HCT116 (cell line): ENCODE results near the gene SEMA3C. TPM values are rescaled to one million over a fixed set of nuclear protein-coding genes. Genes with fewer than 3 reads are reported as not detected.

Experiments used
- ATAC-seq: fragments of 200-7000 bp; cut with Tn5 transposase; 2 replicates; pipeline ENCODE4 v1.9.1; 2020; ENCODE audit warnings: mild to moderate bottlenecking, moderate library complexity
- BruUV-seq: library from RNA; stranded (reverse); fragments of 400-500 nt; replicated peaks from 2 replicates; lab custom pipeline; 2021; lab: Mats Ljungman, UMichigan
- CTCF ChIA-PET: fragments of 300-600 bp; sonication (Branson Sonifier 250); formaldehyde crosslinking; loops from one replicate; lab custom pipeline; 2021; ENCODE audit warnings: antibody characterized with exemption; lab: Charles Lee
- POLR2A ChIA-PET: fragments of 300-600, 350-600 bp; sonication (Branson Sonifier 250); formaldehyde crosslinking; loops from one replicate; lab custom pipeline; 2021; ENCODE audit warnings: antibody characterized with exemption; lab: Charles Lee
- RAD21 ChIA-PET, 2 experiments: fragments of 300-600 bp; sonication (Branson Sonifier 250); formaldehyde crosslinking; loops; one replicate each; lab custom pipeline; 2023; ENCODE audit warnings: low total read pairs in 2 of 2; ENCODE audit not compliant: uncharacterized antibody in 2 of 2, unreplicated experiment in 2 of 2, low non-redundant PET in 1 of 2; lab: Charles Lee
- DNase-seq: peaks from one replicate; pipeline ENCODE4 v3.0.0-alpha.2; 2010; ENCODE audit warnings: low read depth, low spot score
- H2AFZ ChIP-seq: fragments of 200-600 bp; shearing (Covaris generic), sonication (generic); 2 replicates; pipeline ENCODE4 v1.6.1; 2017; ENCODE audit warnings: low read depth, mixed run types, mixed read lengths, antibody characterized with exemption, low read length; ENCODE audit not compliant: poor library complexity, severe bottlenecking
- H3K27ac ChIP-seq: 2 replicates; pipeline ENCODE4 v1.5.1; 2012; ENCODE audit warnings: low read depth, low read length
- H3K27me3 ChIP-seq: fragments of 200-600 bp; sonication (generic); 2 replicates; pipeline ENCODE4 v1.6.1; 2016; ENCODE audit warnings: mixed run types, low read length, mixed read lengths; ENCODE audit not compliant: insufficient read depth
- H3K36me3 ChIP-seq, 2 experiments: fragments of 200-500 bp in 1 of 2; fragments of 200-600 bp in 1 of 2; sonication (Bioruptor generic) in 1 of 2; sonication (generic) in 1 of 2; 2 replicates each; pipeline versions ENCODE4 v1.5.1 to v1.6.1; 2014 to 2016; ENCODE audit warnings: low read length in 2 of 2, inconsistent platforms in 1 of 2, mixed read lengths in 1 of 2, mixed run types in 1 of 2; ENCODE audit not compliant: insufficient read depth in 2 of 2, control insufficient read depth in 1 of 2
- H3K4me1 ChIP-seq, 2 experiments: fragments of 200-600 bp in 1 of 2; sonication (generic) in 1 of 2; 2 replicates each; pipeline versions ENCODE4 v1.5.1 to v1.6.1; 2012 to 2017; ENCODE audit warnings: low read length in 2 of 2, inconsistent platforms in 1 of 2, mild to moderate bottlenecking in 1 of 2, mixed read lengths in 1 of 2, mixed run types in 1 of 2, moderate library complexity in 1 of 2; ENCODE audit not compliant: insufficient read depth in 2 of 2, control insufficient read depth in 1 of 2
- H3K4me2 ChIP-seq: fragments of 200-600 bp; sonication (generic); 2 replicates; pipeline ENCODE4 v1.6.1; 2017; ENCODE audit warnings: mixed run types, low read length, mixed read lengths
- H3K4me3 ChIP-seq, 2 experiments: fragments of 200-600 bp in 1 of 2; sonication (generic) in 1 of 2; replicated peaks in 1 of 2; 2 replicates each; pipeline ENCODE4 v1.5.1; 2011 to 2016; ENCODE audit warnings: low read length in 2 of 2, control low read depth in 1 of 2, low read depth in 1 of 2, mild to moderate bottlenecking in 1 of 2, mixed read lengths in 1 of 2, mixed run types in 1 of 2
- H3K79me2 ChIP-seq: fragments of 200-600 bp; sonication (generic); 2 replicates; pipeline ENCODE4 v1.6.1; 2017; ENCODE audit warnings: mild to moderate bottlenecking, mixed run types, low read length, moderate library complexity, mixed read lengths; ENCODE audit not compliant: insufficient read depth
- H3K9ac ChIP-seq: fragments of 200-600 bp; sonication (generic); 2 replicates; pipeline ENCODE4 v1.6.1; 2016; ENCODE audit warnings: low read length, mixed read lengths
- H3K9me2 ChIP-seq: fragments of 200-600 bp; sonication (generic), shearing (Covaris generic); 2 replicates; pipeline ENCODE4 v1.6.1; 2017; ENCODE audit warnings: mixed run types, mild to moderate bottlenecking, moderate library complexity; ENCODE audit not compliant: insufficient read depth
- H3K9me3 ChIP-seq, 2 experiments: fragments of 200-500 bp in 1 of 2; fragments of 200-600 bp in 1 of 2; sonication (Bioruptor generic) in 1 of 2; sonication (generic) in 1 of 2; 2 replicates each; pipeline ENCODE4 v1.6.1; 2014 to 2017; ENCODE audit warnings: low read length in 2 of 2, mixed read lengths in 2 of 2, inconsistent platforms in 1 of 2, low read depth in 1 of 2, mild to moderate bottlenecking in 1 of 2, mixed run types in 1 of 2, moderate library complexity in 1 of 2; ENCODE audit not compliant: control insufficient read depth in 1 of 2, insufficient read depth in 1 of 2
- H4K20me1 ChIP-seq: fragments of 200-600 bp; sonication (generic), shearing (Covaris generic); 2 replicates; pipeline ENCODE4 v1.6.1; 2017; ENCODE audit warnings: mixed run types, mild to moderate bottlenecking, moderate library complexity; ENCODE audit not compliant: insufficient read depth
- ATF3 ChIP-seq: IDR thresholded peaks from 2 replicates; pipeline ENCODE4 v1.6.1; 2012
- CBX3 ChIP-seq: IDR thresholded peaks from 2 replicates; pipeline ENCODE4 v1.6.1; 2012; ENCODE audit warnings: low read depth
- EGR1 ChIP-seq: IDR thresholded peaks from 2 replicates; pipeline ENCODE4 v1.6.1; 2012; ENCODE audit warnings: low read depth
- FOSL1 ChIP-seq: IDR thresholded peaks from 2 replicates; pipeline ENCODE4 v1.6.1; 2012; ENCODE audit warnings: low read depth
- JUND ChIP-seq: IDR thresholded peaks from 2 replicates; pipeline ENCODE4 v1.6.1; 2012
- POLR2AphosphoS5 ChIP-seq: IDR thresholded peaks from 2 replicates; pipeline ENCODE4 v1.6.1; 2011; ENCODE audit warnings: mild to moderate bottlenecking, low read depth, low read length, moderate library complexity
- SIN3A ChIP-seq: IDR thresholded peaks from 2 replicates; pipeline ENCODE4 v1.6.1; 2012; ENCODE audit warnings: low read depth
- SP1 ChIP-seq: IDR thresholded peaks from 2 replicates; pipeline ENCODE4 v1.6.1; 2012; ENCODE audit warnings: low read depth
- SRF ChIP-seq: IDR thresholded peaks from 2 replicates; pipeline ENCODE4 v1.6.1; 2012; ENCODE audit warnings: low read depth
- TCF7L2 ChIP-seq: IDR thresholded peaks from 2 replicates; pipeline ENCODE4 v1.7.0; 2011; ENCODE audit warnings: borderline replicate concordance, inconsistent platforms; ENCODE audit not compliant: insufficient read depth, insufficient read length; ENCODE audit errors: extremely low read depth
- ZNF274 ChIP-seq: fragments of 200-500 bp; sonication (Bioruptor generic); IDR thresholded peaks from 2 replicates; pipeline ENCODE4 v1.6.1; 2014; ENCODE audit warnings: mild to moderate bottlenecking, low read depth, low read length, inconsistent platforms
- intact Hi-C: fragments of 100-400 bp; cut with micrococcal nuclease; formaldehyde crosslinking; loops from 2 replicates; pipeline ENCODE4 v1.10.0; 2022
- total RNA-seq: library from RNA; stranded (reverse); gene quantifications from one replicate; pipeline ENCODE4 v1.2.1, GENCODE V29; 2021; ENCODE audit not compliant: unreplicated experiment
- TF ChIP-seq, protein P1 (sequence below): IDR thresholded peaks from 2 replicates; pipeline ENCODE4 v1.6.1; 2012; ENCODE audit warnings: low read depth

Gene SEMA3C
- total RNA-seq, 1 experiment from 2014 or later: 25.3 TPM

GRCh38 chr7:80890426-80891258 is 28.2 kb downstream of the SEMA3C start:
- ATAC-seq (no peak), DNase-seq (no peak)
- RAD21 ChIA-PET: no interaction called here
- POLR2A ChIA-PET: no interaction called here
- H3K9me3 ChIP-seq: no peaks in the 10 kb centered on the region
- TF ChIP-seq, protein P1, sequence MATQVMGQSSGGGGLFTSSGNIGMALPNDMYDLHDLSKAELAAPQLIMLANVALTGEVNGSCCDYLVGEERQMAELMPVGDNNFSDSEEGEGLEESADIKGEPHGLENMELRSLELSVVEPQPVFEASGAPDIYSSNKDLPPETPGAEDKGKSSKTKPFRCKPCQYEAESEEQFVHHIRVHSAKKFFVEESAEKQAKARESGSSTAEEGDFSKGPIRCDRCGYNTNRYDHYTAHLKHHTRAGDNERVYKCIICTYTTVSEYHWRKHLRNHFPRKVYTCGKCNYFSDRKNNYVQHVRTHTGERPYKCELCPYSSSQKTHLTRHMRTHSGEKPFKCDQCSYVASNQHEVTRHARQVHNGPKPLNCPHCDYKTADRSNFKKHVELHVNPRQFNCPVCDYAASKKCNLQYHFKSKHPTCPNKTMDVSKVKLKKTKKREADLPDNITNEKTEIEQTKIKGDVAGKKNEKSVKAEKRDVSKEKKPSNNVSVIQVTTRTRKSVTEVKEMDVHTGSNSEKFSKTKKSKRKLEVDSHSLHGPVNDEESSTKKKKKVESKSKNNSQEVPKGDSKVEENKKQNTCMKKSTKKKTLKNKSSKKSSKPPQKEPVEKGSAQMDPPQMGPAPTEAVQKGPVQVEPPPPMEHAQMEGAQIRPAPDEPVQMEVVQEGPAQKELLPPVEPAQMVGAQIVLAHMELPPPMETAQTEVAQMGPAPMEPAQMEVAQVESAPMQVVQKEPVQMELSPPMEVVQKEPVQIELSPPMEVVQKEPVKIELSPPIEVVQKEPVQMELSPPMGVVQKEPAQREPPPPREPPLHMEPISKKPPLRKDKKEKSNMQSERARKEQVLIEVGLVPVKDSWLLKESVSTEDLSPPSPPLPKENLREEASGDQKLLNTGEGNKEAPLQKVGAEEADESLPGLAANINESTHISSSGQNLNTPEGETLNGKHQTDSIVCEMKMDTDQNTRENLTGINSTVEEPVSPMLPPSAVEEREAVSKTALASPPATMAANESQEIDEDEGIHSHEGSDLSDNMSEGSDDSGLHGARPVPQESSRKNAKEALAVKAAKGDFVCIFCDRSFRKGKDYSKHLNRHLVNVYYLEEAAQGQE: no peak
- TF ChIP-seq SIN3A (no peak), ZNF274 (no peak), TCF7L2 (no peak), JUND (no peak), ATF3 (no peak), CBX3 (no peak), SP1 (no peak), POLR2AphosphoS5 (no peak), EGR1 (no peak), SRF (no peak), FOSL1 (no peak)
- no peak overlapping the region for H3K9ac ChIP-seq
- no peak overlapping the region for H2AFZ ChIP-seq
- no peak overlapping the region for H3K4me2 ChIP-seq
- H4K20me1 ChIP-seq: no peaks in the 10 kb centered on the region
- CTCF ChIA-PET: no interaction called here
- BruUV-seq: no TSS peak
- no peaks in the 10 kb centered on the region; the same call in 1 of the 2 replicates for H3K79me2 ChIP-seq
- no peaks in the 10 kb centered on the region for H3K27me3 ChIP-seq
- H3K9me2 ChIP-seq: no peaks in the 10 kb centered on the region
- H3K4me3 ChIP-seq: no peak overlapping the region
- intact Hi-C loops: no loop called here
- no peaks in the 10 kb centered on the region for H3K36me3 ChIP-seq
- H3K27ac ChIP-seq: no peak overlapping the region
- peaks cover 11 to 14% of the 10 kb centered on the region in 2 experiments for H3K4me1 ChIP-seq
